ENCODE measurements around the gene TMEM139.

Gene TMEM139

DNA sequence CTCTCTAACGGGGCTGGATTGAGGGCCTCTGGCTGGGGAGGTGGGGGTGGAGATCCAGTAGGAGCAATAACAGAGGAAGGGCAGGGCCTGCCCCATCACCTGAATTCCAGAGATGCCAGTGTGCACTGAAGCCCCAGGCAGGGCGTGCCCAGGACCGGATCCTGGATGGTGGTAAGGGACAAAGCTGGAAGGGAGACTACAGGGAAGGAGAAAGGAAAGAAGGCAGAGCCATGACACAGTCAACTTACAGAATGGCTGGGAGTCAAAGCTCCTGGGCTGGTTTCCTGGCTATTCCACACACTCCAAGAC is 666 bp downstream of the TMEM139 start:
- H3K4me2 ChIP-seq = no peak overlapping the region
- H3K9ac ChIP-seq = no peak overlapping the region

DNA sequence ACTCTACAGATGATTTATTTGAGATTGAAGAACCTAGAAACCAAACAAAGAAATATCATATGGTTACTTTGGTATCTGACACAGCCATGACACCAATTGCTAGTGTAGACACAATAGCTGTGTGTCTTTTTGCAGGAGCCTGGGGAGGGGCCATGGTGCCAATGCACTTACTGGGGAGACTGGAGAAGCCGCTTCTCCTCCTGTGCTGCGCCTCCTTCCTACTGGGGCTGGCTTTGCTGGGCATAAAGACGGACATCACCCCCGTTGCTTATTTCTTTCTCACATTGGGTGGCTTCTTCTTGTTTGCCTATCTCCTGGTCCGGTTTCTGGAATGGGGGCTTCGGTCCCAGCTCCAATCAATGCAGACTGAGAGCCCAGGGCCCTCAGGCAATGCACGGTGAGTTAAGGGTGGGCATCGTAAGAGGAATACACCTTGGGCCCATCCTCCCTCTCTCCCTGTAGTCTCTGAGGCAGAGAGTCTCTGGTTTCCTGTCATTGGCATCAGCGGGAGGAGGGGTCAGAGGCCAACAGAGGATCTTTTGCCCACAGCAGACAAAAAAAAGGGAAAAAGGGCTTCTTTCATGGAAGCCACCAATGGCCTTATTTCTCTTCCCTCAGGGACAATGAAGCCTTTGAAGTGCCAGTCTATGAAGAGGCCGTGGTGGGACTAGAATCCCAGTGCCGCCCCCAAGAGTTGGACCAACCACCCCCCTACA is 1.2 kb downstream of the TMEM139 start:
- H3K4me3 ChIP-seq (IDR thresholded peaks at IDR 0.05; ENCODE audit: insufficient read depth, low read depth, low read length) = no peak overlapping the region
- H4K20me1 ChIP-seq (ENCODE audit: insufficient read depth) = no peaks in the 10 kb centered on the region; the same call in 1 of the 2 replicates
- no peak overlapping the region for H2AFZ ChIP-seq (ENCODE audit: low read depth)
- peaks cover 25% of the 10 kb centered on the region for H3K4me1 ChIP-seq (ENCODE audit: low read depth, poor library complexity, severe bottlenecking)
- H3K79me2 ChIP-seq (ENCODE audit: insufficient read depth, low read depth) = peaks cover 27% of the 10 kb centered on the region
- TF ChIP-seq, protein P1, sequence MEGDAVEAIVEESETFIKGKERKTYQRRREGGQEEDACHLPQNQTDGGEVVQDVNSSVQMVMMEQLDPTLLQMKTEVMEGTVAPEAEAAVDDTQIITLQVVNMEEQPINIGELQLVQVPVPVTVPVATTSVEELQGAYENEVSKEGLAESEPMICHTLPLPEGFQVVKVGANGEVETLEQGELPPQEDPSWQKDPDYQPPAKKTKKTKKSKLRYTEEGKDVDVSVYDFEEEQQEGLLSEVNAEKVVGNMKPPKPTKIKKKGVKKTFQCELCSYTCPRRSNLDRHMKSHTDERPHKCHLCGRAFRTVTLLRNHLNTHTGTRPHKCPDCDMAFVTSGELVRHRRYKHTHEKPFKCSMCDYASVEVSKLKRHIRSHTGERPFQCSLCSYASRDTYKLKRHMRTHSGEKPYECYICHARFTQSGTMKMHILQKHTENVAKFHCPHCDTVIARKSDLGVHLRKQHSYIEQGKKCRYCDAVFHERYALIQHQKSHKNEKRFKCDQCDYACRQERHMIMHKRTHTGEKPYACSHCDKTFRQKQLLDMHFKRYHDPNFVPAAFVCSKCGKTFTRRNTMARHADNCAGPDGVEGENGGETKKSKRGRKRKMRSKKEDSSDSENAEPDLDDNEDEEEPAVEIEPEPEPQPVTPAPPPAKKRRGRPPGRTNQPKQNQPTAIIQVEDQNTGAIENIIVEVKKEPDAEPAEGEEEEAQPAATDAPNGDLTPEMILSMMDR (conservative IDR thresholded peaks at IDR 0.05; ENCODE audit: low read depth, low read length) = no peak
- no peaks in the 10 kb centered on the region for H3K27me3 ChIP-seq (ENCODE audit: insufficient read depth, low read depth)
- H3K36me3 ChIP-seq (ENCODE audit: insufficient read depth) = no peaks in the 10 kb centered on the region; the same call in 1 of the 2 replicates
- H3K9ac ChIP-seq = no peak overlapping the region
- H3K27ac ChIP-seq = no peak overlapping the region
- no peak overlapping the region for H3K4me2 ChIP-seq

More for the DNA sequence above, 666 bp downstream of the TMEM139 start:
- Histone ChIP-seq H3K4me3 (IDR thresholded peaks at IDR 0.05; ENCODE audit: insufficient read depth, low read depth, low read length) (no peak overlapping the region), H3K36me3 (ENCODE audit: insufficient read depth) (no peaks in the 10 kb centered on the region), H3K79me2 (ENCODE audit: insufficient read depth, low read depth) (peaks cover 21% of the 10 kb centered on the region), H3K4me1 (ENCODE audit: low read depth, poor library complexity, severe bottlenecking) (peaks cover 20% of the 10 kb centered on the region), H2AFZ (ENCODE audit: low read depth) (no peak overlapping the region), H3K27me3 (ENCODE audit: insufficient read depth, low read depth) (no peaks in the 10 kb centered on the region), H4K20me1 (ENCODE audit: insufficient read depth) (no peaks in the 10 kb centered on the region; the same call in 1 of the 2 replicates), H3K27ac (no peak overlapping the region)
- TF ChIP-seq, protein P1 (conservative IDR thresholded peaks at IDR 0.05; ENCODE audit: low read depth, low read length) = no peak

DNA sequence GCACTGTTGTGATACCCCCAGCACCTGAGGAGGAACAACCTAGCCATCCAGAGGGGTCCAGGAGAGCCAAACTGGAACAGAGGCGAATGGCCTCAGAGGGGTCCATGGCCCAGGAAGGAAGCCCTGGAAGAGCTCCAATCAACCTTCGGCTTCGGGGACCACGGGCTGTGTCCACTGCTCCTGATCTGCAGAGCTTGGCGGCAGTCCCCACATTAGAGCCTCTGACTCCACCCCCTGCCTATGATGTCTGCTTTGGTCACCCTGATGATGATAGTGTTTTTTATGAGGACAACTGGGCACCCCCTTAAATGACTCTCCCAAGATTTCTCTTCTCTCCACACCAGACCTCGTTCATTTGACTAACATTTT is 1.7 kb downstream of the TMEM139 start:
- no peak overlapping the region for H2AFZ ChIP-seq (ENCODE audit: low read depth)
- H3K9ac ChIP-seq = no peak overlapping the region
- H4K20me1 ChIP-seq (ENCODE audit: insufficient read depth) = no peaks in the 10 kb centered on the region; the same call in 1 of the 2 replicates
- H3K27me3 ChIP-seq (ENCODE audit: insufficient read depth, low read depth) = no peaks in the 10 kb centered on the region
- TF ChIP-seq, protein P1 (conservative IDR thresholded peaks at IDR 0.05; ENCODE audit: low read depth, low read length) = no peak
- H3K4me2 ChIP-seq = no peak overlapping the region
- H3K79me2 ChIP-seq (ENCODE audit: insufficient read depth, low read depth) = peaks cover 32% of the 10 kb centered on the region
- no peak overlapping the region for H3K27ac ChIP-seq
- H3K36me3 ChIP-seq (ENCODE audit: insufficient read depth) = peaks cover 5% of the 10 kb centered on the region; the same call in 1 of the 2 replicates
- H3K4me1 ChIP-seq (ENCODE audit: low read depth, poor library complexity, severe bottlenecking) = peaks cover 27% of the 10 kb centered on the region
- H3K4me3 ChIP-seq (IDR thresholded peaks at IDR 0.05; ENCODE audit: insufficient read depth, low read depth, low read length) = no peak overlapping the region

DNA sequence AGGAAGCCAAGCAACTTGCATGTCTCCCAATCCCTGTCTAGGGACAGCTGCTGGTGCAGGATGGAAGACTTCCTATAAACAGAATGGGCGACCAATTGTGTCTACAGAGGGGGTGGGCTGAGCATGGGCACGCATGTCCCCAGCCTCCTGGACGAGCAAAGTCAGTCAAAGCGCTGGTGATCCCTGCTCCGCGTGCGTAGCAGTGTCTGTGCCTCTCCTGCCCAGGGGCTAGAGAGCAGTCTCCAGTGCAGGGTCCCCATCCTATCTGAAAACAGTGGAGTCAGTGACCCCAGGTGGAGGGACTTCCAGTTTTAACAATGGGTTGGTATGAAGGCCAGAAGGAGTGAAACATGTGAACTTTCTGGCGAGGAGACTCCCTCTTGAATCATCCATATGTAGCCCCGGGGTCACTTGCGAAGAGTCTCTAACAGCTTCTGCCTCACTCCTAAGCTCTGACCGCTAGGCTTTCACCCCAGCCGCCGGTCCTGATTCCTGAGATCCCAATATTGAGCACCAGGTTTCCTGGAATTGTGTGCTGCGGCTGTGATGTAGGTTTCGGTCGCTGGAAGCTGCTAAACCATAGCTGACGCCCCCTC is 2.7 kb downstream of the TMEM139 start:
- Histone ChIP-seq H3K4me2 (peak overlapping the region; percentile 67), H3K9ac (peak overlapping the region; percentile 20; the same call in 1 of the 2 replicates), H3K4me1 (ENCODE audit: low read depth, poor library complexity, severe bottlenecking) (peaks cover 27% of the 10 kb centered on the region), H2AFZ (ENCODE audit: low read depth) (peak overlapping the region; percentile 98), H3K4me3 (IDR thresholded peaks at IDR 0.05; ENCODE audit: insufficient read depth, low read depth, low read length) (no peak overlapping the region), H3K27ac (peak overlapping the region; percentile 34; the same call in 1 of the 2 replicates), H4K20me1 (ENCODE audit: insufficient read depth) (no peaks in the 10 kb centered on the region; the same call in 1 of the 2 replicates), H3K27me3 (ENCODE audit: insufficient read depth, low read depth) (no peaks in the 10 kb centered on the region), H3K79me2 (ENCODE audit: insufficient read depth, low read depth) (peaks cover 39% of the 10 kb centered on the region), H3K36me3 (ENCODE audit: insufficient read depth) (peaks cover 5% of the 10 kb centered on the region; the same call in 1 of the 2 replicates)
- TF ChIP-seq, protein P1 (conservative IDR thresholded peaks at IDR 0.05; ENCODE audit: low read depth, low read length) = no peak

All from KMS-11 (cell line).